Ovary (tissue), 9 donors: ENCODE data around the gene ASB7. TPM values are rescaled to one million over a fixed set of nuclear protein-coding genes. Genes with fewer than 3 reads are reported as not detected.
A peak's percentile ranks its signal among the peaks of the same experiment; 100 is the strongest.

Experiments
- DNase-seq, 5 donors: peaks; one replicate each; pipeline ENCODE4 v3.0.0-alpha.2; 2019 to 2020
- H3K27ac ChIP-seq, 2 donors: fragments of 200-600 bp; one replicate each; pipeline versions ENCODE4 v1.5.1 to v1.8.0; 2019 to 2022
- H3K27me3 ChIP-seq: fragments of 200-600 bp; one replicate; pipeline ENCODE4 v1.8.0; 2022
- H3K36me3 ChIP-seq: fragments of 200-600 bp; sonication (generic); one replicate; pipeline ENCODE4 v1.5.1; 2019
- H3K4me1 ChIP-seq: one replicate; pipeline ENCODE4 v1.8.1; 2013; ENCODE audit warnings: mild to moderate bottlenecking, moderate library complexity; ENCODE audit not compliant: insufficient read depth
- H3K4me3 ChIP-seq: fragments of 200-600 bp; sonication (generic); one replicate; pipeline ENCODE4 v1.5.1; 2017
- H3K9me3 ChIP-seq, 2 donors: fragments of 200-600 bp in 1 of 2; sonication (generic) in 1 of 2; one replicate each; pipeline versions ENCODE4 v1.5.1 to v1.8.1; 2013 to 2019; ENCODE audit warnings: mild to moderate bottlenecking in 1 of 2, moderate library complexity in 1 of 2
- EP300 ChIP-seq: sonication (generic); formaldehyde crosslinking; IDR thresholded peaks from one replicate; pipeline ENCODE4 v1.6.1; 2017; ENCODE audit warnings: antibody characterized with exemption
- POLR2A ChIP-seq: fragments of 450-650 bp; IDR thresholded peaks from one replicate; pipeline ENCODE4 v1.6.1; 2017; ENCODE audit warnings: antibody characterized with exemption, mild to moderate bottlenecking, moderate library complexity
- WGBS, 3 donors: extraction: QIAGEN DNeasy Blood & Tissue Kit in 1 of 3; methylation state at CpG; one replicate each; pipeline versions ENCODE4 v1.1.5 to v1.1.7; 2013 to 2017; 5-methylcytosine and 5-hydroxymethylcytosine counted together
- intact Hi-C, 4 donors: fragments of 100-400 bp; cut with DNase I; formaldehyde crosslinking; loops; one replicate each; pipeline versions ENCODE4 v1.11.0 to v1.15.1; 2022 to 2023
- polyA plus RNA-seq, 2 donors: library from polyadenylated mRNA; stranded (reverse); fragments of 200-250 nt in 1 of 2; fragments of 350-450 nt in 1 of 2; fragmentation: Illumina TruSeq in 1 of 2; extraction: RNeasy Lipid Tissue Mini Kit (QIAGEN cat#74804) in 1 of 2; gene quantifications; one replicate each; pipeline ENCODE4 v1.2.3, GENCODE V29; 2013 to 2014
- total RNA-seq, 7 donors: library from RNA; depleted of rRNA in 2 of 7; stranded (reverse); fragments of >200 nt in 2 of 7; fragmentation: NEBNext Ultra II Directional in 3 of 7; extraction: Animal tissue kit (Norgen Biotek cat#: 25700) in 3 of 7; gene quantifications; one replicate each; pipeline versions ENCODE4 v1.1.0 to v1.2.4, GENCODE V29; 2016 to 2023
- TF ChIP-seq, protein P1 (sequence below), 3 donors: fragments of 450-650 bp in 2 of 3; fragments of 200-600 bp in 1 of 3; IDR thresholded peaks; one replicate each; pipeline versions ENCODE4 v1.5.1 to v1.8.0; 2016 to 2022; ENCODE audit warnings: antibody characterized with exemption in 3 of 3, mild to moderate bottlenecking in 1 of 3
- donor health status: DM: no; HTN: no; CAD: no; lungs with moderate emphysema.
- donor health status: DM: no; HTN: no; CAD: no.
- donor health status: Bipolar disorder and iron deficiency.
- donor health status: DM: yes; HTN: yes; CAD: no.
- donor health status: DM: no; HTN: no; CAD: no.
- donor health status: DM: yes; HTN: yes; CAD: no.

ASB7 gene
- total and polyA plus RNA-seq, 9 donors, result 5.1 to 13.1 (median 10.4) TPM

DNA sequence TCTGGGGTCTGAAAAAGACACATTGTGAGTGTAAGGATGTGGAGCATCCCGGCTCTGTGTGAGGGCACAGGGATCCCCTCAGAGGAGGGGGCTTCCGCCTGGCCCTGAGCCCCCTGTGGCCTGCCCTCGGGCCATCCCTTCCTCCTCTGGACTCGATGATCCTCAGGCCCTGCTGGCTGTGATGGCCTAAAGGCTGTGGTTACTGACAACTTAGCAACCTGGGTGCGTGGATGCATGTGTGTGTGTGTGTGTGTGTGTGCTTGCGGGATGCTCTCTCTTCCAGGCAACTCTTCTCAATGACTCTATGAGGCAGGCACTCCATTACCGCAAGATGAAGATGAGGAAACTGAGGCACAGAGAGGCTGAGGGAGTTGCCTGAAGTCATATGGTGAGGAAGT, 66.0 kb downstream of the ASB7 start:
- Histone ChIP-seq H3K4me3 (no peak overlapping the region), H3K27me3 (no peaks in the 10 kb centered on the region), H3K4me1 (peaks cover 4% of the 10 kb centered on the region), H3K36me3 (no peaks in the 10 kb centered on the region), H3K9me3 (no peaks in the 10 kb centered on the region), H3K27ac (peak overlapping the region; percentile 18 to 60)
- no peak for DNase-seq
- TF ChIP-seq EP300 (no peak), POLR2A (no peak)
- TF ChIP-seq, protein P1, sequence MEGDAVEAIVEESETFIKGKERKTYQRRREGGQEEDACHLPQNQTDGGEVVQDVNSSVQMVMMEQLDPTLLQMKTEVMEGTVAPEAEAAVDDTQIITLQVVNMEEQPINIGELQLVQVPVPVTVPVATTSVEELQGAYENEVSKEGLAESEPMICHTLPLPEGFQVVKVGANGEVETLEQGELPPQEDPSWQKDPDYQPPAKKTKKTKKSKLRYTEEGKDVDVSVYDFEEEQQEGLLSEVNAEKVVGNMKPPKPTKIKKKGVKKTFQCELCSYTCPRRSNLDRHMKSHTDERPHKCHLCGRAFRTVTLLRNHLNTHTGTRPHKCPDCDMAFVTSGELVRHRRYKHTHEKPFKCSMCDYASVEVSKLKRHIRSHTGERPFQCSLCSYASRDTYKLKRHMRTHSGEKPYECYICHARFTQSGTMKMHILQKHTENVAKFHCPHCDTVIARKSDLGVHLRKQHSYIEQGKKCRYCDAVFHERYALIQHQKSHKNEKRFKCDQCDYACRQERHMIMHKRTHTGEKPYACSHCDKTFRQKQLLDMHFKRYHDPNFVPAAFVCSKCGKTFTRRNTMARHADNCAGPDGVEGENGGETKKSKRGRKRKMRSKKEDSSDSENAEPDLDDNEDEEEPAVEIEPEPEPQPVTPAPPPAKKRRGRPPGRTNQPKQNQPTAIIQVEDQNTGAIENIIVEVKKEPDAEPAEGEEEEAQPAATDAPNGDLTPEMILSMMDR (IDR thresholded peaks at IDR 0.05), result no peak
- intact Hi-C loops, result no loop called here
- WGBS, 3 donors, result 52 to 64% (median 58%) methylated on average over 7 of the region's 7 CpGs

DNA sequence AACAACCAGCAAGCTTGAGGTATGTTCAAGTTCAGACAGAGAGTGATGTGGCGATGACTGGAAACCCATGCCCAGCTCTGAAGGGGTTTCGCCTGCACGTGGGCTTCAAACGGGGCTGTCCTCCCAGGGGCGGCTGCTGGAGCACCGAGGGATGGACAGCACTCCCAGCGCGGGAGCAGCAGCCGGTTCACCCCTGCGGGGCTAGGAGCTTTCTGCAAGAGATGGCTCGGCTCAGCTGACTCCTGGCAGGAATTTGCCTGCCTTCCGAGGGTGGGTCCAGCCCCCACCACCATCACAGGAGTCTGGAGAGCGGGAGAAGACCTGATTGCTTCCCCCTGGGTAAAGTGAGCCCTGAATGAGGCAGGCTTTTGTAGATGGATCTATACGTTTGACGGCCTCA, 66.9 kb downstream of the ASB7 start:
- Histone ChIP-seq H3K27me3 (no peaks in the 10 kb centered on the region), H3K9me3 (no peaks in the 10 kb centered on the region), H3K27ac (no peak overlapping the region), H3K4me1 (peaks cover 2% of the 10 kb centered on the region), H3K36me3 (no peaks in the 10 kb centered on the region), H3K4me3 (no peak overlapping the region)
- TF ChIP-seq EP300, result no peak
- TF ChIP-seq POLR2A, result no peak
- TF ChIP-seq, protein P1 (IDR thresholded peaks at IDR 0.05), result no peak
- WGBS, 3 donors, result 89 to 95% (median 90%) methylated on average over 15 of the region's 15 CpGs
- intact Hi-C loops, result no loop called here
- DNase-seq, result no peak

DNA sequence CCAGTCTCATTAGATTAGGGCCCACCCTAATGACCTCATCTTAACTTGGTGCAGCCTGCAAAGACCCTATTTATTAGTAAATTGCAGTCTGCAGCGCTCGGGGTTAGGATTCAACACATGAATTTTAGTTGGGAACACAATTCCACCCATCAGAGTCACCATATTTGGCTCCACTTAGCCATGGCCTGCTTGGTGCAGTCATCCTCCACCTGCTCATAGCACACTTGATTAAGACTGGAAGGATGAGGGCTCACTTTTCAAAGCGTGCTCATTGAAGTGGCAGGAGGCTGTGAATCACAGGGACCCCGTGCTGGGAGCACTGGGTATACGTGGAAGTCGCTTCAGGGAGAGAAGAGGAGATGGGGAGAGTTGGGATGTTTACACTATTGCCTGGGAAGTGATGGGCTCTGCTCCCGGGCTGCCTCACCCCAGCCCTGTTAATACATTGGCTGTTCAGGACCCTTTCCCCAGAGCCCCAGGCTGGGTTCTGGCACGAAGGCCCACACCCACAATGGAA, 68.2 kb downstream of the ASB7 start:
- WGBS, 3 donors, result 82 to 94% (median 84%) methylated on average over 8 of the region's 8 CpGs
- H3K27me3 ChIP-seq, result no peaks in the 10 kb centered on the region
- H3K9me3 ChIP-seq, result no peaks in the 10 kb centered on the region
- H3K4me3 ChIP-seq, result no peak overlapping the region
- DNase-seq, result no peak
- intact Hi-C loops, result no loop called here
- no peak overlapping the region for H3K27ac ChIP-seq
- TF ChIP-seq POLR2A (no peak), EP300 (no peak)
- TF ChIP-seq, protein P1 (IDR thresholded peaks at IDR 0.05), result no peak
- H3K36me3 ChIP-seq, result no peaks in the 10 kb centered on the region
- peaks cover 2% of the 10 kb centered on the region for H3K4me1 ChIP-seq

DNA sequence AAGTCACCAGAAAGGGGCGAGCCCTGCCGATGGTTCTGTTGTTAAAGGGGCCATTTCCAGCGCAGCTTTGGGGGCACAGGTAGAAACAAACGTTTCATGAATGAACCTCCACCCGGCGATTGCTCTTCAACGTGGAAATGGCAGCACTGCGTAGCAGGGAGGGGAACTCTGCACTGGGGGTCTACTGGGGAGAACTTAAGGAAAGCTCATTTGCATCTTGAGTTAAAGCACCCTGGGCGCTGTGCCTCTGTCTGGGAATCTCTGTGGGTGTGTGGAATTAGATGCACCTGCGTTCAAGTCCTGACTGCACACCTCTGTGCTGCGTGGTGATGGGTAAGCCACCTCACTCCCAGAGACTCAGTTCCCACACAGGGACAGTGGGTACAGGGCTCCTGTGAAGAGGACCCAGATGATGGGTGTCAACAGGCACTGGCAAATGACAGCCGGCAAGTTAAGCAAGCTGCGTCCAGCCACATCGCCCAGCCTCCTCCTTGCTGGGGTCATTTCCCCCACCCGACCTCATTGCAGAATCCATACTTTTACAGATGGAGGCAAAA, 68.8 kb downstream of the ASB7 start:
- intact Hi-C loops, result no loop called here
- Histone ChIP-seq H3K27ac (no peak overlapping the region), H3K27me3 (no peaks in the 10 kb centered on the region), H3K9me3 (no peaks in the 10 kb centered on the region), H3K4me1 (peaks cover 2% of the 10 kb centered on the region), H3K4me3 (no peak overlapping the region), H3K36me3 (no peaks in the 10 kb centered on the region)
- TF ChIP-seq POLR2A (no peak), EP300 (no peak)
- TF ChIP-seq, protein P1 (IDR thresholded peaks at IDR 0.05), result no peak
- DNase-seq, result no peak
- 91 to 93% (median 92%) methylated on average over 15 of the region's 15 CpGs for WGBS, 3 donors
